T-cell (primary cell): ENCODE measurements around the gene TCF21. TPM values are rescaled to one million over a fixed set of nuclear protein-coding genes. Genes with fewer than 3 reads are reported as not detected.
A peak's percentile ranks its signal among the peaks of the same experiment; 100 is the strongest.

Experiments used
- ATAC-seq, 4 experiments: fragments of 200-7000 bp in 3 of 4; fragments of 150-1000 bp in 1 of 4; cut with Tn5 transposase; replicated peaks in 1 of 4; 1 replicate in 3 of 4; 2 replicates in 1 of 4; pipeline ENCODE4 v1.10.0; 2021; ENCODE audit warnings: moderate library complexity in 3 of 4, mild to moderate bottlenecking in 2 of 4, moderate number of reproducible peaks in 1 of 4
- CTCF ChIA-PET, 2 donors: fragments of 300-600 bp; sonication (Branson Sonifier 250); formaldehyde crosslinking; loops; one replicate each; lab custom pipeline; 2022; ENCODE audit warnings: antibody characterized with exemption in 2 of 2; lab: Charles Lee
- POLR2A ChIA-PET, 2 donors: fragments of 300-600 bp; sonication (Branson Sonifier 250); formaldehyde crosslinking; loops; one replicate each; lab custom pipeline; 2022; ENCODE audit warnings: antibody characterized with exemption in 2 of 2; lab: Charles Lee
- DNase-seq, 35 experiments: peaks; one replicate each; pipeline versions ENCODE4 v3.0.0 to v3.0.0-alpha.2; 2013 to 2023
- H3K27ac ChIP-seq: one replicate; pipeline ENCODE4 v1.5.1; 2013; ENCODE audit warnings: low read length
- H3K27me3 ChIP-seq, 2 experiments: replicated peaks in 1 of 2; 1 replicate in 1 of 2; 2 replicates in 1 of 2; pipeline versions ENCODE4 v1.6.1 to v1.7.0; 2013; ENCODE audit warnings: low read length in 1 of 2, mixed read lengths in 1 of 2; ENCODE audit not compliant: control insufficient read depth in 2 of 2, insufficient read depth in 2 of 2; ENCODE audit errors: extremely low read depth in 1 of 2
- H3K36me3 ChIP-seq, 2 donors: 1 replicate in 1 of 2; 2 replicates in 1 of 2; pipeline versions ENCODE4 v1.6.1 to v1.7.0; 2013; ENCODE audit warnings: low read length in 1 of 2; ENCODE audit not compliant: control insufficient read depth in 2 of 2, insufficient read depth in 1 of 2; ENCODE audit errors: extremely low read depth in 1 of 2
- H3K4me1 ChIP-seq, 2 experiments: 1 replicate in 1 of 2; 2 replicates in 1 of 2; pipeline versions ENCODE4 v1.6.1 to v1.7.0; 2013; ENCODE audit warnings: low read length in 2 of 2, mixed read lengths in 1 of 2; ENCODE audit not compliant: insufficient read depth in 2 of 2, control insufficient read depth in 1 of 2; ENCODE audit errors: extremely low read depth in 1 of 2
- H3K4me3 ChIP-seq, 2 donors: 1 replicate in 1 of 2; 2 replicates in 1 of 2; pipeline versions ENCODE4 v1.5.1 to v1.7.0; 2013; ENCODE audit warnings: mild to moderate bottlenecking in 2 of 2, low read length in 1 of 2, moderate library complexity in 1 of 2; ENCODE audit not compliant: control insufficient read depth in 1 of 2; ENCODE audit errors: extremely low read depth in 1 of 2
- H3K9me3 ChIP-seq: 2 replicates; pipeline ENCODE4 v1.7.0; 2013
- H3K27ac Mint-ChIP-seq, 2 donors: one replicate each; pipeline ENCODE4 v1.8.0; 2020 to 2021; ENCODE audit warnings: mild to moderate bottlenecking in 2 of 2, mixed read lengths in 2 of 2
- H3K27me3 Mint-ChIP-seq, 2 donors: one replicate each; pipeline ENCODE4 v1.8.0; 2021 to 2022; ENCODE audit warnings: mixed read lengths in 2 of 2
- H3K36me3 Mint-ChIP-seq: one replicate; pipeline ENCODE4 v1.8.0; 2021; ENCODE audit warnings: mixed read lengths
- H3K4me1 Mint-ChIP-seq, 3 donors: one replicate each; pipeline ENCODE4 v1.8.0; 2020 to 2022; ENCODE audit warnings: mixed read lengths in 3 of 3, mild to moderate bottlenecking in 1 of 3
- H3K4me3 Mint-ChIP-seq, 3 donors: one replicate each; pipeline ENCODE4 v1.8.0; 2020 to 2022; ENCODE audit warnings: mild to moderate bottlenecking in 3 of 3, mixed read lengths in 3 of 3, moderate library complexity in 3 of 3
- H3K9me3 Mint-ChIP-seq, 3 donors: one replicate each; pipeline ENCODE4 v1.8.0; 2020 to 2022; ENCODE audit warnings: mixed read lengths in 3 of 3
- whole genome bisulfite sequencing: methylation state at CpG from one replicate; pipeline ENCODE4 v1.1.5; 2013; ENCODE audit warnings: missing lambda C conversion rate; ENCODE audit not compliant: insufficient coverage; 5-methylcytosine and 5-hydroxymethylcytosine counted together
- total RNA-seq, 35 experiments: library from RNA in 6 of 35; stranded (reverse) in 6 of 35; fragments of 120-200 nt in 1 of 35; gene quantifications; one replicate each; pipeline versions ENCODE4 v1.2.1 to v1.2.4 and lab custom pipeline; 2013 to 2026

The TCF21 gene
- total RNA-seq, 5 donors from 2014 or later (not counting 1 experiment from before 2014, with no cell fraction given) = 0.07 to 0.12 TPM; not detected in 3

DNA sequence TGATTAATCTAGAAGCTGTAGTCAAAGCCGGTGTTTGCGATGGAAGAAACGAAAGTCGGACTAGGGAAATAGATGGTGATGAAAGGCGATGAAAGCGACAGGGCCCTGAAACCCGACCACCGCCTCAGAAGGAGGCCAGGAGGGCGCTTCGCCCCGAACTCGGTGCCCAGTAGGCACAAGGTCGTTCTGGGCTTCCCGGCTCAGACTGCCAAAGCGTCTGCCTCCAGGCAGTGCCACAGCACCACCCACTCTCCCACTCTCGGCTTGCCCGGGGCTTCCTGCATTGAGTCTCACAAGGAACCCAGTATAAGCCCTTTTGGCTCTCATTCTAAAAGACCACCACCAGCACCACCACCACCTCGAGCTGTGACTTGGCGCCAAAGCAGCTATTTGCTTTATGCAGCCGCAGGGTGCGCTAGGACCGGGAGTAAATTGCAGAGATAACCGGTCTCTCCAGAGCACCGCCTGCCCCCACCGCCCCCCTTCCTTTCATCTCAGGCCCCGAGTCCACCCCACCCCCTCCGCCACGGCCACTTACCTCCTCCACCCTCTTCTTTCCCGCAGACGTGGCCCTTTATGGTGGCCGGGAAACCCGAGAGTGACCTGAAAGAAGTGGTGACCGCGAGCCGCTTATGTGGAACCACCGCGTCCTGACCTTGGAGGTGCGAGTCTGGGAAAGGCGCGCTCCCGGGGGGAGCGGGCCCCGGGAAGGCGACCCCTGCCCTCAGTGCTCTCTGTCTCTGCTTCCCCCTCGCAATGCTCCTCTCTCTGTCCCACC lies 2.4 kb downstream of the TCF21 start:
- Histone ChIP-seq H3K4me1 (peaks cover 3 to 30% of the 10 kb centered on the region in 2 experiments), H3K27me3 (peaks cover 19 to 57% of the 10 kb centered on the region in 2 experiments), H3K4me3 (peak overlapping the region; percentile 19 to 49), H3K27ac (no peak overlapping the region), H3K9me3 (no peaks in the 10 kb centered on the region), H3K36me3 (no peaks in the 10 kb centered on the region)
- Mint-ChIP-seq H3K36me3 (no peaks in the 10 kb centered on the region), H3K9me3 (no peaks in the 10 kb centered on the region), H3K4me3 (peak overlapping the region; percentile 71 to 85 (median 72)), H3K27ac (no peak overlapping the region), H3K4me1 (peaks cover 36 to 54% (median 42%) of the 10 kb centered on the region in 3 donors), H3K27me3 (peaks cover 85 to 86% of the 10 kb centered on the region in 2 donors)
- WGBS = 6% methylated on average over 36 of the region's 45 CpGs
- POLR2A ChIA-PET = interaction anchor here in 1 of 2 donors (0.6 kb wide), 1 partner anchor 54 kb away, joined by 6 read pairs; no protein-coding TSS in a partner anchor
- ATAC-seq = peak; percentile 30 to 53 (median 38)
- DNase-seq = peak in 1 of 35 experiments; percentile 11
- CTCF ChIA-PET = interaction anchor here (0.7 to 1.4 kb wide), 3 partner anchors 26 to 206 kb away, joined by 3 read pairs; no protein-coding TSS in a partner anchor

GRCh38 chr6:133891927-133892812 lies 3.3 kb downstream of the TCF21 start:
- no peaks in the 10 kb centered on the region for H3K36me3 Mint-ChIP-seq
- peaks cover 36 to 54% (median 42%) of the 10 kb centered on the region in 3 donors for H3K4me1 Mint-ChIP-seq
- peak overlapping the region; percentile 5 to 85 (median 41) for H3K4me3 Mint-ChIP-seq
- ATAC-seq (no peak), DNase-seq (no peak)
- peaks cover 87% of the 10 kb centered on the region in 2 donors for H3K27me3 Mint-ChIP-seq
- Histone ChIP-seq H3K4me3 (peak overlapping the region in 1 of 2 donors; percentile 33), H3K4me1 (peaks cover 3 to 30% of the 10 kb centered on the region in 2 experiments), H3K27me3 (peaks cover 21 to 59% of the 10 kb centered on the region in 2 experiments), H3K36me3 (no peaks in the 10 kb centered on the region), H3K27ac (no peak overlapping the region), H3K9me3 (no peaks in the 10 kb centered on the region)
- WGBS = 7% methylated on average over 3 of the region's 12 CpGs
- H3K27ac Mint-ChIP-seq = no peak overlapping the region
- ChIA-PET POLR2A (no interaction called here), CTCF (interaction anchor here (1.1 to 1.4 kb wide), 2 partner anchors 25 to 205 kb away, joined by 3 read pairs; no protein-coding TSS in a partner anchor)
- no peaks in the 10 kb centered on the region for H3K9me3 Mint-ChIP-seq

DNA sequence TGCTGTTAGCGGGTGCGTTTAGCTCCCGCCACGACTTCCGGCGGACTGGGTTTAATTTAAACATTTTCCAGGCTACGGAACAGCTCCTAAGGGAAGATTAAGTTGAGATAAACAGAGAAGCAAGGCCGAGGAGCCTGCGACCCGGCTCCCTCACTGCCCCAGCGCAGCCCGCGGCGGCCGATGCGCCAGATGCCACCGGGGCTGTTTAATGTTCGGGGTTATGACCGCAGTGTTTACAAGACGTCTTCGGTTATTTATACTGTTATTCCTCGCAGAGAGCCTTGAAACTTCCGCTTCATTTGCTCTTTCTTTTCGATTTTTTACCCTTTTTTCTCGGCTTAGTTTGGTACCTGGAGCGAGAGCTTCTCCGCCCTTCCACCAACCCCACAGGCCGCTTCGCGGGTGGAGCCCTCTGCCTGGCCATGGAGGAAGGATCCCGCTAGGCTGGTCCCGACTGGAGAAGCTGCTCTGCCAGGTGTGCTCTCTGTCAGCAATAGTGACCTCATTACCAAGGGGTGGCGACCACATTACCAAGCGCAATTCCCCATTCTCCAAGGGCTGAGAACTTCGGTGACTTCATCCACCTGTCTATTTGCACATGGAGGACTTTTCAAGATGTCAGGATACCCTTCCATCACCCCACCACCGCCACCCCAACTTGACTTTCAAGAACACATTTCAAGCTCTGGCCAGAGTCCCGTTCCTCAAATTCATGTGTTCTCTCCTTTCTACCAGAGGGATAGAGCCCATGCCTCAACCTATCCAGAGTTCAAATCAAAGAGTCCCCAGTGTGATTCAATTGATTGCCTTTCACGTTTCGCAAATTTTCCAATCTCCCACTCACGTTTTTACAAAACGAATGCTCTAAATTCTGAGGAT lies 4.1 kb downstream of the TCF21 start:
- ATAC-seq (no peak), DNase-seq (no peak)
- H3K27me3 Mint-ChIP-seq = peaks cover 88% of the 10 kb centered on the region in 2 donors
- H3K4me1 Mint-ChIP-seq = peaks cover 36 to 54% (median 42%) of the 10 kb centered on the region in 3 donors
- H3K9me3 Mint-ChIP-seq = no peaks in the 10 kb centered on the region
- 13% methylated on average over 30 of the region's 41 CpGs for WGBS
- POLR2A ChIA-PET = interaction anchor here in 1 of 2 donors (0.6 to 0.7 kb wide), 2 partner anchors 76 to 80 kb away, joined by 3 read pairs; no protein-coding TSS in a partner anchor
- no peaks in the 10 kb centered on the region for H3K36me3 Mint-ChIP-seq
- no peak overlapping the region for H3K27ac ChIP-seq
- H3K27ac Mint-ChIP-seq = no peak overlapping the region
- H3K4me3 ChIP-seq = peak overlapping the region in 1 of 2 donors; percentile 33
- no peaks in the 10 kb centered on the region for H3K9me3 ChIP-seq
- peak overlapping the region in 1 of 3 donors; percentile 85 for H3K4me3 Mint-ChIP-seq
- peaks cover 3 to 30% of the 10 kb centered on the region in 2 experiments for H3K4me1 ChIP-seq
- H3K36me3 ChIP-seq = no peaks in the 10 kb centered on the region
- peaks cover 21 to 63% of the 10 kb centered on the region in 2 experiments for H3K27me3 ChIP-seq
- CTCF ChIA-PET = interaction anchor here (1.1 to 1.4 kb wide), 2 partner anchors 24 to 204 kb away, joined by 3 read pairs; no protein-coding TSS in a partner anchor

DNA sequence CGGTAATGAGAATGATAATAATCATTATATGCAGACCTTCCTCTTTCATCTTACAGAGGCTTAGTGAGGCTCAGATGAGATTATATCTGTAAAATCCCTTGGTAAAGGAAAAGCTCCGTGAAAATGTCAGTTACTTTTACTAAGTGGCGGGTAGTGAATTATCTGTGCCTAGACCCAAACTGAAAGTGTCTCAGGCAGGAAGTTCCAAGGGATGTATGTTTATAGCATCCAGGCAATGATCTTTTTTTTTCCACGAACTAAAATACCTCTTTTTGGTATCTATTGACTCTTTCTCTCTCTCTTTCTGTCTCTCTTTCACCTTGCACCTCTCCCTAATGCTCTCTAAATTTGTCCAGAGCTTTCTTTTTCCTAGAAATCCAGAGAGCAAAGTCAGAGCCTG lies 5.0 kb downstream of the TCF21 start:
- Mint-ChIP-seq H3K36me3 (no peaks in the 10 kb centered on the region), H3K27ac (no peak overlapping the region), H3K9me3 (no peaks in the 10 kb centered on the region), H3K4me1 (peaks cover 34 to 52% (median 39%) of the 10 kb centered on the region in 3 donors), H3K4me3 (peak overlapping the region in 1 of 3 donors; percentile 85), H3K27me3 (peaks cover 86 to 87% of the 10 kb centered on the region in 2 donors)
- CTCF ChIA-PET = no interaction called here
- H3K9me3 ChIP-seq = no peaks in the 10 kb centered on the region
- 10% methylated on average over 2 of the region's 4 CpGs for WGBS
- H3K36me3 ChIP-seq = no peaks in the 10 kb centered on the region
- peaks cover 23 to 62% of the 10 kb centered on the region in 2 experiments for H3K27me3 ChIP-seq
- H3K4me3 ChIP-seq = no peak overlapping the region
- no peak overlapping the region for H3K27ac ChIP-seq
- peaks cover 3 to 30% of the 10 kb centered on the region in 2 experiments for H3K4me1 ChIP-seq
- DNase-seq (no peak), ATAC-seq (no peak)
- POLR2A ChIA-PET = interaction anchor here (0.6 to 0.7 kb wide), 3 partner anchors 77 to 1441 kb away, joined by 3 read pairs; no protein-coding TSS in a partner anchor

DNA sequence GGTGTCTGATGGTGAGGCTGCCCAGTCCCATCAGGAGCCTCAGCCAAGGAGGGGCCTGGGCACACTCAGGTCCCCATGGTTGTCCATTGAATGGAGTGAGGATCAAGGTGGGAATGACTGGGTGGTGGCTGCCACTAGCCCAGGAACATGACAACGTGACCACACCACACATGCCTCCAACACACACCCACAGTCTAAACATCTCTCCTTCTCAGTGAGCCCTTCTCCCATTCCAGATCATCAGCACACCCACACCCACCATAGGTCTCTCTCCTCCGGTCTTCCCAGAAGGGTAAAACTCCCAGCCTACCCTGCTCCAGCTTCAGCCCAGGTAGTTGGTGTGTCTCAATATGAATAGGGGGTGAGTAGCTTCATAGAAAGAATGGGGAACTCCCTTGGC lies 5.5 kb downstream of the TCF21 start:
- no peak overlapping the region for H3K27ac Mint-ChIP-seq
- no peaks in the 10 kb centered on the region for H3K9me3 Mint-ChIP-seq
- H3K4me3 Mint-ChIP-seq = no peak overlapping the region
- peaks cover 21 to 58% of the 10 kb centered on the region in 2 experiments for H3K27me3 ChIP-seq
- H3K9me3 ChIP-seq = no peaks in the 10 kb centered on the region
- H3K27ac ChIP-seq = no peak overlapping the region
- DNase-seq = no peak
- H3K4me3 ChIP-seq = no peak overlapping the region
- CTCF ChIA-PET = no interaction called here
- H3K4me1 Mint-ChIP-seq = peaks cover 32 to 48% (median 35%) of the 10 kb centered on the region in 3 donors
- POLR2A ChIA-PET = interaction anchor here in 1 of 2 donors (0.6 kb wide), 1 partner anchor 1440 kb away, joined by 3 read pairs; no protein-coding TSS in a partner anchor
- 40% methylated on average over 1 of the region's 2 CpGs for WGBS
- no peaks in the 10 kb centered on the region for H3K36me3 Mint-ChIP-seq
- H3K36me3 ChIP-seq = no peaks in the 10 kb centered on the region
- H3K27me3 Mint-ChIP-seq = peaks cover 83% of the 10 kb centered on the region in 2 donors
- peaks cover 3 to 26% of the 10 kb centered on the region in 2 experiments for H3K4me1 ChIP-seq
- no peak for ATAC-seq
